Measurements from ENCODE around the gene TBRG4.

- TF ChIP-seq, protein P1, sequence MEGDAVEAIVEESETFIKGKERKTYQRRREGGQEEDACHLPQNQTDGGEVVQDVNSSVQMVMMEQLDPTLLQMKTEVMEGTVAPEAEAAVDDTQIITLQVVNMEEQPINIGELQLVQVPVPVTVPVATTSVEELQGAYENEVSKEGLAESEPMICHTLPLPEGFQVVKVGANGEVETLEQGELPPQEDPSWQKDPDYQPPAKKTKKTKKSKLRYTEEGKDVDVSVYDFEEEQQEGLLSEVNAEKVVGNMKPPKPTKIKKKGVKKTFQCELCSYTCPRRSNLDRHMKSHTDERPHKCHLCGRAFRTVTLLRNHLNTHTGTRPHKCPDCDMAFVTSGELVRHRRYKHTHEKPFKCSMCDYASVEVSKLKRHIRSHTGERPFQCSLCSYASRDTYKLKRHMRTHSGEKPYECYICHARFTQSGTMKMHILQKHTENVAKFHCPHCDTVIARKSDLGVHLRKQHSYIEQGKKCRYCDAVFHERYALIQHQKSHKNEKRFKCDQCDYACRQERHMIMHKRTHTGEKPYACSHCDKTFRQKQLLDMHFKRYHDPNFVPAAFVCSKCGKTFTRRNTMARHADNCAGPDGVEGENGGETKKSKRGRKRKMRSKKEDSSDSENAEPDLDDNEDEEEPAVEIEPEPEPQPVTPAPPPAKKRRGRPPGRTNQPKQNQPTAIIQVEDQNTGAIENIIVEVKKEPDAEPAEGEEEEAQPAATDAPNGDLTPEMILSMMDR (IDR thresholded peaks at IDR 0.05), result no peak
- TF ChIP-seq POLR2AphosphoS5 (IDR thresholded peaks at IDR 0.05), result no peak
- TF ChIP-seq POLR2A (IDR thresholded peaks at IDR 0.05), result no peak
These were observed 32.1 kb upstream of the TBRG4 start for GRCh38 chr7:45143616-45144015.
